CD4-positive, alpha-beta T cell (primary cell): ENCODE results near the gene HHATL. TPM values are rescaled to one million over a fixed set of nuclear protein-coding genes. Genes with fewer than 3 reads are reported as not detected.

ENCODE experiments used
- ATAC-seq: fragments of 200-7000 bp; cut with Tn5 transposase; one replicate; pipeline ENCODE4 v1.10.0; 2022; ENCODE audit warnings: mild to moderate bottlenecking; ENCODE audit not compliant: poor library complexity
- CTCF ChIA-PET: fragments of 350-600 bp; sonication (Branson Sonifier 250); formaldehyde crosslinking; loops from one replicate; lab custom pipeline; 2021; ENCODE audit warnings: antibody characterized with exemption, inconsistent platforms; lab: Charles Lee
- POLR2A ChIA-PET: fragments of 350-600 bp; sonication (Branson Sonifier 250); formaldehyde crosslinking; loops from one replicate; lab custom pipeline; 2021; ENCODE audit warnings: antibody characterized with exemption, inconsistent platforms; lab: Charles Lee
- DNase-seq, 14 experiments: peaks; one replicate each; pipeline ENCODE4 v3.0.0-alpha.2; 2013 to 2020; ENCODE audit warnings: mixed read lengths in 2 of 14
- H3K27ac ChIP-seq, 2 donors: one replicate each; pipeline versions ENCODE4 v1.5.1 to v1.7.0; 2013; ENCODE audit warnings: low read length in 2 of 2, low read depth in 1 of 2, mild to moderate bottlenecking in 1 of 2
- H3K27me3 ChIP-seq, 2 experiments: 1 replicate in 1 of 2; 2 replicates in 1 of 2; pipeline versions ENCODE4 v1.6.1 to v1.7.0; 2013; ENCODE audit warnings: low read length in 2 of 2, control low read depth in 1 of 2, mild to moderate bottlenecking in 1 of 2, moderate library complexity in 1 of 2; ENCODE audit not compliant: insufficient read depth in 2 of 2, control insufficient read depth in 1 of 2
- H3K36me3 ChIP-seq: one replicate; pipeline ENCODE4 v1.6.1; 2013; ENCODE audit warnings: low read length, control low read depth; ENCODE audit not compliant: insufficient read depth
- H3K4me1 ChIP-seq: one replicate; pipeline ENCODE4 v1.6.1; 2013; ENCODE audit warnings: low read length, control low read depth; ENCODE audit not compliant: insufficient read depth
- H3K4me3 ChIP-seq: one replicate; pipeline ENCODE4 v1.5.1; 2013; ENCODE audit warnings: mild to moderate bottlenecking, low read length, moderate library complexity
- H3K9me3 ChIP-seq, 2 experiments: 1 replicate in 1 of 2; 2 replicates in 1 of 2; pipeline versions ENCODE4 v1.6.1 to v1.7.0; 2013; ENCODE audit warnings: low read length in 2 of 2, mild to moderate bottlenecking in 2 of 2, control low read depth in 1 of 2, moderate library complexity in 1 of 2; ENCODE audit not compliant: control insufficient read depth in 1 of 2, insufficient read depth in 1 of 2
- H3K27ac Mint-ChIP-seq: one replicate; pipeline ENCODE4 v1.8.0; 2020; ENCODE audit warnings: mixed read lengths
- H3K27me3 Mint-ChIP-seq: one replicate; pipeline ENCODE4 v1.8.0; 2021; ENCODE audit warnings: mixed read lengths
- H3K36me3 Mint-ChIP-seq: one replicate; pipeline ENCODE4 v1.8.0; 2021; ENCODE audit warnings: low read depth, mixed read lengths
- H3K4me1 Mint-ChIP-seq: one replicate; pipeline ENCODE4 v1.8.0; 2021; ENCODE audit warnings: low read depth, mixed read lengths
- H3K4me3 Mint-ChIP-seq: one replicate; pipeline ENCODE4 v1.8.0; 2020; ENCODE audit warnings: mild to moderate bottlenecking, mixed read lengths
- H3K9me3 Mint-ChIP-seq: one replicate; pipeline ENCODE4 v1.8.0; 2020; ENCODE audit warnings: mixed read lengths
- CTCF ChIP-seq: fragments of 200-600 bp; IDR thresholded peaks from one replicate; pipeline ENCODE4 v1.8.0; 2022; ENCODE audit warnings: antibody characterized with exemption, mild to moderate bottlenecking
- intact Hi-C, 2 experiments: fragments of 100-400 bp; cut with DNase I in 1 of 2; cut with micrococcal nuclease in 1 of 2; formaldehyde crosslinking; loops; one replicate each; pipeline versions ENCODE4 v1.15.1 to v1.9.0; 2023 to 2025; cut with DNase I, micrococcal nuclease
- total RNA-seq, 174 experiments: library from RNA in 2 of 174; stranded (reverse) in 2 of 174; gene quantifications; one replicate each; pipeline ENCODE4 v1.2.3 and lab custom pipeline; 2021 to 2026

Gene HHATL
- total RNA-seq, 2 experiments from 2014 or later = not detected

GRCh38 chr3:42655331-42655888 is 47.2 kb downstream of the HHATL start:
- no peaks in the 10 kb centered on the region for H3K27me3 ChIP-seq
- CTCF ChIA-PET = no interaction called here
- H3K9me3 ChIP-seq = no peaks in the 10 kb centered on the region
- peak overlapping the region; percentile 60 for H3K4me3 Mint-ChIP-seq
- H3K4me1 ChIP-seq = peaks cover 31% of the 10 kb centered on the region
- no peak for ATAC-seq
- H3K36me3 Mint-ChIP-seq = no peaks in the 10 kb centered on the region
- no peaks in the 10 kb centered on the region for H3K27me3 Mint-ChIP-seq
- no peak for TF ChIP-seq CTCF
- H3K9me3 Mint-ChIP-seq = no peaks in the 10 kb centered on the region
- intact Hi-C loops = no loop called here
- no peak overlapping the region for H3K27ac Mint-ChIP-seq
- H3K36me3 ChIP-seq = no peaks in the 10 kb centered on the region
- peaks cover 23% of the 10 kb centered on the region for H3K4me1 Mint-ChIP-seq
- POLR2A ChIA-PET = no interaction called here
- DNase-seq = peak in 1 of 14 experiments; percentile 17
- H3K4me3 ChIP-seq = no peak overlapping the region
- H3K27ac ChIP-seq = no peak overlapping the region

GRCh38 chr3:42654331-42655201 is 48.0 kb downstream of the HHATL start:
- H3K4me1 ChIP-seq = peaks cover 31% of the 10 kb centered on the region
- intact Hi-C loops = loop anchor here in 1 of 2 experiments (5.0 kb wide), 1 partner anchor 88 kb away; no protein-coding TSS in a partner anchor
- H3K36me3 Mint-ChIP-seq = no peaks in the 10 kb centered on the region
- no peaks in the 10 kb centered on the region for H3K27me3 Mint-ChIP-seq
- peak overlapping the region; percentile 60 for H3K4me3 Mint-ChIP-seq
- no peak overlapping the region for H3K27ac ChIP-seq
- H3K36me3 ChIP-seq = no peaks in the 10 kb centered on the region
- no peaks in the 10 kb centered on the region for H3K9me3 Mint-ChIP-seq
- no peaks in the 10 kb centered on the region for H3K9me3 ChIP-seq
- no peak for TF ChIP-seq CTCF
- DNase-seq (peak in 4 of 14 experiments; percentile 13 to 54 (median 36)), ATAC-seq (peak; percentile 54)
- no peak overlapping the region for H3K27ac Mint-ChIP-seq
- ChIA-PET CTCF (interaction anchor here (0.9 kb wide), 2 partner anchors 9 to 72 kb away, joined by 3 read pairs; partner anchors contain the start of gene SEC22C), POLR2A (interaction anchor here (1.0 kb wide), 2 partner anchors 11 to 54 kb away, joined by 3 read pairs; partner anchors contain the start of gene NKTR)
- peaks cover 23% of the 10 kb centered on the region for H3K4me1 Mint-ChIP-seq
- no peaks in the 10 kb centered on the region for H3K27me3 ChIP-seq
- peak overlapping the region; percentile 60 for H3K4me3 ChIP-seq

GRCh38 chr3:42653560-42654330 is 48.9 kb downstream of the HHATL start, which contains the start of gene ZBTB47:
TSS of gene ZBTB47 (plus strand) at chr3:42653697. CDS start at chr3:42658356, 4,659 bp downstream.
- Mint-ChIP-seq H3K4me3 (peak within 1 kb of the TSS; percentile 90), H3K27me3 (no peaks in the 10 kb centered on the region), H3K27ac (peak within 1 kb of the TSS; percentile 44), H3K36me3 (peaks cover 8% of the 10 kb centered on the region), H3K9me3 (no peaks in the 10 kb centered on the region), H3K4me1 (peaks cover 29% of the 10 kb centered on the region)
- Histone ChIP-seq H3K9me3 (no peaks in the 10 kb centered on the region), H3K36me3 (peaks cover 2% of the 10 kb centered on the region), H3K4me3 (peak within 1 kb of the TSS; percentile 60), H3K4me1 (peaks cover 31% of the 10 kb centered on the region), H3K27me3 (no peaks in the 10 kb centered on the region), H3K27ac (no peak within 1 kb of the TSS)
- no peak for TF ChIP-seq CTCF
- ChIA-PET CTCF (interaction anchor here (0.9 kb wide), 1 partner anchor 71 kb away, joined by 3 read pairs; the partner anchor contains the start of gene SEC22C), POLR2A (interaction anchor here (1.0 kb wide), 2 partner anchors 10 to 53 kb away, joined by 3 read pairs; partner anchors contain the start of gene NKTR)
- ATAC-seq (peak; percentile 19), DNase-seq (peak in 3 of 14 experiments; percentile 31 to 45 (median 37))
- intact Hi-C loops = loop anchor here in 1 of 2 experiments (5.0 kb wide), 1 partner anchor 89 kb away; no protein-coding TSS in a partner anchor
